Esophagus muscularis mucosa (tissue), 4 donors: ENCODE results near the gene TACC2. TPM values are rescaled to one million over a fixed set of nuclear protein-coding genes. Genes with fewer than 3 reads are reported as not detected.
A peak's percentile ranks its signal among the peaks of the same experiment; 100 is the strongest.

ENCODE experiments used
- DNase-seq: peaks from one replicate; pipeline ENCODE4 v3.0.0-alpha.2; 2017; ENCODE audit errors: extremely low spot score
- H3K27ac ChIP-seq, 4 donors: fragments of 200-600 bp; sonication (generic); replicated peaks in 1 of 4; 1 replicate in 3 of 4; 2 replicates in 1 of 4; pipeline ENCODE4 v1.5.1; 2016 to 2019; ENCODE audit warnings: mild to moderate bottlenecking in 1 of 4
- H3K27me3 ChIP-seq, 4 donors: fragments of 200-600 bp; sonication (generic); one replicate each; pipeline versions ENCODE4 v1.5.1 to v1.6.0; 2016 to 2019
- H3K36me3 ChIP-seq, 4 donors: fragments of 200-600 bp; sonication (generic); one replicate each; pipeline ENCODE4 v1.5.1; 2016 to 2019
- H3K4me1 ChIP-seq, 4 donors: fragments of 200-600 bp; sonication (generic); one replicate each; pipeline ENCODE4 v1.5.1; 2016 to 2019
- H3K4me3 ChIP-seq, 4 donors: fragments of 200-600 bp; sonication (generic); 1 replicate in 2 of 4; 2 replicates in 2 of 4; pipeline ENCODE4 v1.5.1; 2016 to 2019; ENCODE audit warnings: mild to moderate bottlenecking in 4 of 4, moderate library complexity in 1 of 4
- H3K9me3 ChIP-seq, 4 donors: fragments of 200-600 bp; sonication (generic); 1 replicate in 3 of 4; 2 replicates in 1 of 4; pipeline ENCODE4 v1.5.1; 2016 to 2019
- CTCF ChIP-seq, 3 experiments: fragments of 200-600 bp in 2 of 3; fragments of 450-650 bp in 1 of 3; sonication (generic) in 2 of 3; IDR thresholded peaks; one replicate each; pipeline ENCODE4 v1.5.1; 2017 to 2019; ENCODE audit warnings: antibody characterized with exemption in 3 of 3, mild to moderate bottlenecking in 2 of 3, moderate library complexity in 1 of 3
- EP300 ChIP-seq: sonication (generic); formaldehyde crosslinking; IDR thresholded peaks from one replicate; pipeline ENCODE4 v1.6.1; 2017; ENCODE audit warnings: antibody characterized with exemption
- POLR2A ChIP-seq: fragments of 450-650 bp; IDR thresholded peaks from one replicate; pipeline ENCODE4 v1.6.1; 2017; ENCODE audit warnings: antibody characterized with exemption, moderate library complexity, mild to moderate bottlenecking, low read depth
- POLR2AphosphoS5 ChIP-seq, 2 donors: sonication (generic); formaldehyde crosslinking; IDR thresholded peaks; one replicate each; pipeline ENCODE4 v1.6.1; 2017; ENCODE audit warnings: antibody characterized with exemption in 2 of 2
- WGBS: methylation state at CpG from one replicate; pipeline ENCODE4 v1.1.5; 2018; 5-methylcytosine and 5-hydroxymethylcytosine counted together
- intact Hi-C: fragments of 100-400 bp; cut with DNase I; formaldehyde crosslinking; loops from one replicate; pipeline ENCODE4 v1.15.1; 2023
- total RNA-seq, 4 donors: library from RNA; depleted of rRNA; stranded (reverse); fragments of >200 nt; gene quantifications; one replicate each; pipeline versions ENCODE4 v1.1.0 to v1.2.1, GENCODE V29; 2016

The TACC2 gene
- total RNA-seq, 4 donors from 2014 or later = 53.7 to 99.4 (median 75.6) TPM

DNA sequence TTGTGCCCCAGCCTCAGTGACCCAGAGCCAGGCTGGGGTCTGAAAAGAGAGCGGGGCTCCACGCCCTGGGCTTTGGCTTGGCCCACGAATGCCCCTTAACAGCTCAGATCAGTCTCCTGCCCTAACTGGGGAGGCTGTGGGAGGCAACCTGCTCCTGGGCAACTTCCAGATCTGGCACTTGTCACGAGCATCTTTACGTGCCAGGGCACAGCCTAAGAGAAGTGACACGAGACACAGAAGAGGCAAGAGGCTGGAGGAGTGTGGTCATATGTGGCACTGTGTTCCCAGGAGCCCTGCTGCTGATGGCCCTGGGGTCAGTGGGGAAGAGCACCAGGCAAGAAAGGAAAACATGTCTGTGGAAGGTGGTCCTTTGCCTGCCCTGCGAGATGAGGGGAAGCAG, 184.4 kb downstream of the TACC2 start:
- Histone ChIP-seq H3K27ac (peak overlapping the region; percentile 77 to 86 (median 82)), H3K4me1 (peaks cover 44 to 82% (median 73%) of the 10 kb centered on the region in 4 donors), H3K4me3 (no peak overlapping the region), H3K27me3 (no peaks in the 10 kb centered on the region), H3K9me3 (no peaks in the 10 kb centered on the region), H3K36me3 (peaks cover 0 to 5% (median 2%) of the 10 kb centered on the region in 4 donors)
- TF ChIP-seq POLR2AphosphoS5 (IDR thresholded peaks at IDR 0.05) (no peak), CTCF (IDR thresholded peaks at IDR 0.05) (no peak), EP300 (no peak), POLR2A (no peak)
- no peak for DNase-seq
- intact Hi-C loops = no loop called here
- 49% methylated on average over 4 of the region's 7 CpGs for WGBS

DNA sequence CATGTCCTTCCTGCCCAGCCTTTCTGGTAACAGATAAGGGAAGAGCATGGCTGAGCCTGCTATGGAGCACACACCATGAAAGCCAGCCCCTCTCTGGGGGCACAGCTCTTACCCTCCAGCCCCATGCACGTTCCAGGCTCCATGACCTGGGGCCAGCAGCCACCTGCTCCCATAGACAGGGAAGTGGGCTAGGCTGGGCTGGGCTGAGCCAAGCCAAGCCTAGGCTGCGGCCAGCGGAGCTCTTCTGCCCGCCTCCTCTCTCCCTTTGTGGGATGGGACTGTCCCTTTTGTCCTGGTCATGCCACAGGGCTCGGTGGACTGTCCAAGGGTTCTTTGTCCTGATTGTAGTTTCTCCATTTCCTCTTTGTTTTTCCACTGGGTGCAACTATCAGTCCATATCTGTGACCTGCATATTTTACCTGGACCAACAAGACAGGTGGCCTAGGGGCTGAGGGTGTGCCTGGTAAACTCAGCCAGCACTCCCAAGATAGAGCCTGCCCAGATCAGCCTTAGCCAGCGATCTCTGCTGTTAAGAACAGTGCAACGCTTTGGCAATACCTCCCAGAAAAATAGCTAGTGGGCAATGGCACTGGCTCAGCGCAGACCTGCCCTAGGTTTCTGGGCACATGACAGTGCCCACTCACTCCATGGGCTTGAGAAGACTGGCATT, 184.9 kb downstream of the TACC2 start:
- Histone ChIP-seq H3K27ac (peak overlapping the region in 3 of 4 donors; percentile 77 to 86 (median 79)), H3K9me3 (no peaks in the 10 kb centered on the region), H3K36me3 (peaks cover 0 to 4% (median 0%) of the 10 kb centered on the region in 4 donors), H3K4me1 (peaks cover 44 to 77% (median 68%) of the 10 kb centered on the region in 4 donors), H3K4me3 (no peak overlapping the region), H3K27me3 (no peaks in the 10 kb centered on the region)
- no peak for DNase-seq
- WGBS = 95% methylated on average over 6 of the region's 8 CpGs
- TF ChIP-seq POLR2A (no peak), POLR2AphosphoS5 (IDR thresholded peaks at IDR 0.05) (no peak), EP300 (no peak), CTCF (IDR thresholded peaks at IDR 0.05) (no peak)
- intact Hi-C loops = no loop called here

GRCh38 chr10:122176232-122177213, 187.6 kb downstream of the TACC2 start:
- 95% methylated on average over 4 of the region's 4 CpGs for WGBS
- Histone ChIP-seq H3K9me3 (no peaks in the 10 kb centered on the region), H3K4me3 (no peak overlapping the region), H3K36me3 (peaks cover 0 to 4% (median 0%) of the 10 kb centered on the region in 4 donors), H3K27me3 (no peaks in the 10 kb centered on the region), H3K4me1 (peaks cover 33 to 65% (median 54%) of the 10 kb centered on the region in 4 donors), H3K27ac (peak overlapping the region in 2 of 4 donors; percentile 26 to 33)
- DNase-seq = no peak
- intact Hi-C loops = no loop called here
- TF ChIP-seq POLR2AphosphoS5 (IDR thresholded peaks at IDR 0.05) (no peak), CTCF (IDR thresholded peaks at IDR 0.05) (no peak), EP300 (no peak), POLR2A (no peak)

GRCh38 chr10:122178655-122179054, 189.7 kb downstream of the TACC2 start:
- TF ChIP-seq CTCF (IDR thresholded peaks at IDR 0.05) (no peak), POLR2AphosphoS5 (IDR thresholded peaks at IDR 0.05) (no peak)
- 86% methylated on average over 3 of the region's 3 CpGs for WGBS
- Histone ChIP-seq H3K9me3 (no peaks in the 10 kb centered on the region), H3K27ac (peak overlapping the region in 2 of 4 donors; percentile 9 to 33), H3K4me1 (peaks cover 32 to 65% (median 54%) of the 10 kb centered on the region in 4 donors), H3K36me3 (peaks cover 0 to 2% (median 0%) of the 10 kb centered on the region in 4 donors), H3K27me3 (no peaks in the 10 kb centered on the region), H3K4me3 (no peak overlapping the region)
- no peak for DNase-seq
- intact Hi-C loops = no loop called here
